GM12801 (cell line): ENCODE data around the gene ABHD10.

Experiments
- TF ChIP-seq, protein P1 (sequence below): IDR thresholded peaks from one replicate; pipeline ENCODE4 v1.5.1; 2011; ENCODE audit warnings: control low read depth; ENCODE audit not compliant: insufficient read length; ENCODE audit errors: extremely low read depth

ABHD10 gene

DNA sequence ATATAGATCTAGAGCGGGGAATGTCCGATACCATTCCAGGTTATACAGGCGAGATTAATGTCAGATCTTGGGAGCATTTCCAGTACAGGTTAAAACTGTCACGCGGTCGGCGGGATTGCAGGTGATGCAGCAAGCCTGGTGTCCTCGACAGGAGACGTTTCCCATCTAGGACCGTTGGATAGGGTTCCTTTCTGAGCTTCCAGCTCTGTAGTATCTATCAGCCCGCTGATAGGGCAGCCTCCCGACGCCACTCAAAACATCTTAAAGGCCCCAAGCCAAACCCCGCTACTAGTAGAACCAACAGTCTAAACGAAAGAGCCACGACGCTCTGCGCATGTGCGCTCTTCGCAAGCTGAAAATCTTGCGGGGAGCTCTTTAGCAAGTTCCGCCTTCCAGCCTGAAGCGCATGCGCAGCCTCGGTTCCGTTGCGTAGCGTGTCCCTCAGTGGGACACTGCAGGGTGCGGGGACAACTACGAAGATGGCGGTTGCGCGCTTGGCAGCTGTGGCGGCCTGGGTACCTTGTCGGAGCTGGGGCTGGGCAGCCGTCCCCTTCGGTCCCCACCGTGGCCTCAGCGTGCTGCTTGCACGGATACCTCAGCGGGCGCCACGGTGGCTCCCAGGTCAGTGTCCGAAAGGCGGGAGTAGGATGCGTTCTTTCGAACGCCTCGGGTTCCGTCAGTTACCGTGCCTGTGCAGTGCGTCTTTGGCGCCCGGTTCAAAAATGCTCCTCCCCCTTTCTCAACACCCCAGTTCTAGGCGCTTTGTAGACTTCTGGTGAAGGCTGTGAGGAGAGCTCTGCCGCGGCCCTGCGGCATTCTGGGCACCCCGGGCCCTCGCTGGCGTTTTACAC is at the start of gene ABHD10:
ABHD10 (plus strand) TSS at position 444 of the 851 bp plus-strand sequence; CDS start at position 480, 36 bp downstream.
- TF ChIP-seq, protein P1, sequence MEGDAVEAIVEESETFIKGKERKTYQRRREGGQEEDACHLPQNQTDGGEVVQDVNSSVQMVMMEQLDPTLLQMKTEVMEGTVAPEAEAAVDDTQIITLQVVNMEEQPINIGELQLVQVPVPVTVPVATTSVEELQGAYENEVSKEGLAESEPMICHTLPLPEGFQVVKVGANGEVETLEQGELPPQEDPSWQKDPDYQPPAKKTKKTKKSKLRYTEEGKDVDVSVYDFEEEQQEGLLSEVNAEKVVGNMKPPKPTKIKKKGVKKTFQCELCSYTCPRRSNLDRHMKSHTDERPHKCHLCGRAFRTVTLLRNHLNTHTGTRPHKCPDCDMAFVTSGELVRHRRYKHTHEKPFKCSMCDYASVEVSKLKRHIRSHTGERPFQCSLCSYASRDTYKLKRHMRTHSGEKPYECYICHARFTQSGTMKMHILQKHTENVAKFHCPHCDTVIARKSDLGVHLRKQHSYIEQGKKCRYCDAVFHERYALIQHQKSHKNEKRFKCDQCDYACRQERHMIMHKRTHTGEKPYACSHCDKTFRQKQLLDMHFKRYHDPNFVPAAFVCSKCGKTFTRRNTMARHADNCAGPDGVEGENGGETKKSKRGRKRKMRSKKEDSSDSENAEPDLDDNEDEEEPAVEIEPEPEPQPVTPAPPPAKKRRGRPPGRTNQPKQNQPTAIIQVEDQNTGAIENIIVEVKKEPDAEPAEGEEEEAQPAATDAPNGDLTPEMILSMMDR, result no peak

DNA sequence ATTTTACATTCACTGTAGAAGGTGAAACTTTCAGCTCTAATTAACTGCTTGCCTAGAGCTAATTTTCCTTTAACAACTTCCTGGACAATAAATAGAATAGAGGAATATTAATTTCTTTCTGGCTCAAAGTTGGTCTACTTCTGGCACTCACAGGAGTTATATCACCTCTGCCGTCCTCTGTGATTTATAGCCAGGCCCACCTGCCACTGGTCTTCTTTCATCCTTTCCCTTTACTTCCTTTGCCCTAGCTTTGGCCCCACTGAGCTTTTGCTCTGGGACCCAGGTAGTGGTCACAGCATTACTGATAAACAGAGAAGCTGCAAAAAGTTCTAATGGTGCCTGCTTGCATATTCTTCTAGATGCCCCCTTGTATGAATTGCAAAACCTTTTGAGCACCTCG is 49.3 kb upstream of the ABHD10 start:
- TF ChIP-seq, protein P1, result no peak

DNA sequence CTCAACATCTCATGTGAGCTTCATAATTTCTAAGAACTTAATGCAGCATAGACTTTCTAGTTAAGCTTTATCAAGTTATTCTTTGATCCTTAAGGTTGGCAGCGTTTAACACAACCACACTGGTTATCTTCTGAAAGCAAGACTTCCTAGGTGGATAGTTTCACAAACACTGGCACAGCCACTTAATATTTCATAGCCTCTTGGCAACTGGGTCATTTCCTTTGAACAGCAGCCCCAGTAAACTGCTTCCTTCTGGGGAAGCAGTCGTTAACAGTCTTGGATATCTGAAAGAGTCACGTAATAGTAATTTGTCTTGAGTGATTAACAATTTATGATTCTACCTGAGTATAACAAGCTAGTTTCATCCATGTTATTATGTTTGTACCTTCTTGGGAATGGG is 45.9 kb upstream of the ABHD10 start:
- TF ChIP-seq, protein P1, result no peak

DNA sequence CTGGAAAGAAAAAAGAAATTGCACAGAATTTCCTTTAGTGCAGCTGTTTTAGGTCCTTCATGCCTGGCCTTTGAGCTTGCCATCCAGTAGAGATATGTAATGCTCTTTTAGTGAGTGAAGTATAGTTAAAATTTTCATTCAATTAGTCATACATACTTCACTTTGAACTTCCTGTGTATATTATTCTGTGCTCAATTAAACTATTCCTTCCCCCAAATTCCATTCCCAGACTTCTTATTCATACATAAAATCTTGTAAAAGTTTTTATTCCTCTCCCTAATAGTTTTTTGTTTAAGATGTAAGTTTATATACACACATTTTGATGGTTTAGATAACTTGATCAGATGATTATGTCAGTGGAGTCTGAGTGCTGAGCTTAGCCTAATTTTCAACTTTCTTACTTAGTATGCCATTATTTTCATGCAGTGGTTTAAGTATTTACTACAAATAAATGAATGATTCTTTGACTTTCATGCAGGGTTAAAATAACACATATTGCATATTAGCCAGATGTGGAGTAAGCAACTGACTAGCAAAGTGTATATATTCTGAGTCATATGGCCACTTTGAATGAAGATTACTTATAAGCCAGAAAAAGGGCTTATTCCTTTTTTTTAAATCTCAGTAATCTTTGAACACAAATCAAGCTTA is 42.5 kb upstream of the ABHD10 start:
- TF ChIP-seq, protein P1, result no peak

DNA sequence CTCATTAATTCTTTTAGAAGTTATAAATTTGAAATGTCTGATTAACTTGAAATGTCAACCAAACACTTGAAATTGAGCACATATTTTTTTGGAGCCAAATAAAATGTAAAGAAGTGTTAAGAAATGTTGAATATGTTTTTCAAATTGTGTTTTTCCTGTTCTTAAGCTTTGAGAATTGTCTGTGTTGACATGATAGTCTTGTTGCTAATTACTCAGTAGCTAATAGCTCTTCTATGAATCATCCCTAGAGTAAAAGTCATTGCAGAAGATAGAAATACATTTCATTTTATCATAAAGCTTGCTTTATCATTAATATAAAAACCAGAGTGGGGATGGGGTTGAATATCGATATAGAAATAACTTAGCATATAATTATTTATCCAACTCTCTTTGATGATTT is 41.9 kb upstream of the ABHD10 start:
- TF ChIP-seq, protein P1, result no peak

DNA sequence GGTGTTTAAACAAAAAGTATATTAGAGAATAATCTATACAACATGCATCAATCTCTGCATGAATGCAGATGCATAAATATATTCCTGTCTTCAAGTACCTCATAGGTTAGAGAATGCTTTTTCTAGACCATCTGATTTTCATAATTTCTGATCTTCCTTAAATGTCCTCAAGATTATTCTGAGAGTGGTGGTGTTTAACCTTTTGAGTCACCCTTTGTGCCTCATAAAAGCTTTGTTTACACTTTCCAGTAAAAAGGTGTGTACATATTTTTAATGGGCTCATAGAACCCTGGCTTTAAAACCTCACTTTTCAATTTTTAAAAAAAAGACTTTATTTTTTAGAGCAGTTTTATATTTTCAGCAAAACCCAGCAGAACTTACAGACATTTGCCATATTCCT is 41.0 kb upstream of the ABHD10 start:
- TF ChIP-seq, protein P1, result no peak

DNA sequence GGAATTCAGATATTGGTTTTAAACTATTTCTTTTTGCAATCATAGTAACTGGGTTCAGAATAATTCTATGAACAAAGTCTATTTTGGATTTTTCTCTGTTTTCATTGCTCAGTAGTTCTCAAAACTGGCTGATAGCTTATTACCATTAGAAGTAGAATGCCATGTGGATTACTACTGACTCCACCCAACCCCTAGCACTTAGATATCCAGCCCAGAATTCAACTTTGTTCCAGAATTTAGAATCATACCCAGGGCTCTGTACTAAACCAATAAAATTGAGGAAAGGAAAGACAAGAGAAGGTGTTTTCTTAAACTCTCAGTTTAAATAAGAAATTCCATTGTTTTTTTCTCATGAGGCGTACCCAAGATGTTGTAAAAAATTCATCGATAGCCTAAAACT is 39.0 kb upstream of the ABHD10 start:
- TF ChIP-seq, protein P1, result no peak
